Right renal cortex interstitium (tissue), 3 donors: ENCODE results near the gene LRG1. TPM values are rescaled to one million over a fixed set of nuclear protein-coding genes. Genes with fewer than 3 reads are reported as not detected.
"Not testable (repeated sequence)": the region's sequence is repeated elsewhere in the genome, so short reads cannot be mapped to it uniquely, and the experiment has no call there.

Source experiments
- DNase-seq, 3 donors: peaks; one replicate each; pipeline ENCODE4 v3.0.0-alpha.2; 2013; ENCODE audit warnings: low read depth in 3 of 3, low spot score in 2 of 3
- polyA plus RNA-seq, 3 donors: library from polyadenylated mRNA; unstranded; fragments of 120-200 nt; gene quantifications; one replicate each; pipeline ENCODE4 v1.2.1, GENCODE V29; 2013; ENCODE audit not compliant: insufficient read length in 3 of 3

LRG1 gene
- polyA plus RNA-seq, 3 donors = 0.44 to 0.65 (median 0.57) TPM

GRCh38 chr19:4531562-4532165 lies 8.2 kb downstream of the LRG1 start:
- no peak for DNase-seq

DNA sequence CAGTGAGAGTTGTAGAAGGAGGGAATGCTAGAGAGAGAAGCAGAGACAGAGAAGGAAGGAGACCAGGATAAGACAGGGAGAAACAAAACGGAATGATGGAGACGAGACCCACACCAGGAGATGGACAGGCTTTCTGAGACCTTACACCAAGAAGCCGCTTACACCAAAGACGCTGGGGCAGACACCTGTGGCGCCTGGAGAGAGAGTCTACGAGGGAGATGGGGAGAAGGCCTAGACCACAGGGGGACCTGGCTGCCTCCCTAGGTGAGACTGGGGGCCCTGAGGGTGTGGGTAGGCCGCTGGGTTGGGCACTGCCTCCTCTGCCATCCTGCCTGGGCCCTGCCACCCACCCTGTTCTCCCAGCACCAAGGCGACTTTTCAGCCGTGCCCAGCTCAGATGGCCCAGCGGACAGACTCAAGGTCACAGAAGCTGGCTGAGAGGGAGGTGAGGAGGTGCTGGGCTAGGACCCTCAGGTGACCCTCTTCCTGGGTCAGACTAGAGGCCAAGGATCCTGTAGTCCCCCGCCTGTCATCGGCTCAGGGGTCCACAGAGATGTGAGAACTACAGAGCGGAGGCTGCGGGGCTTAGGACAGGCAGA lies 9.8 kb downstream of the LRG1 start:
- no peak for DNase-seq

- DNase-seq = no peak
These were observed 11.0 kb downstream of the LRG1 start for GRCh38 chr19:4528843-4529242.

DNA sequence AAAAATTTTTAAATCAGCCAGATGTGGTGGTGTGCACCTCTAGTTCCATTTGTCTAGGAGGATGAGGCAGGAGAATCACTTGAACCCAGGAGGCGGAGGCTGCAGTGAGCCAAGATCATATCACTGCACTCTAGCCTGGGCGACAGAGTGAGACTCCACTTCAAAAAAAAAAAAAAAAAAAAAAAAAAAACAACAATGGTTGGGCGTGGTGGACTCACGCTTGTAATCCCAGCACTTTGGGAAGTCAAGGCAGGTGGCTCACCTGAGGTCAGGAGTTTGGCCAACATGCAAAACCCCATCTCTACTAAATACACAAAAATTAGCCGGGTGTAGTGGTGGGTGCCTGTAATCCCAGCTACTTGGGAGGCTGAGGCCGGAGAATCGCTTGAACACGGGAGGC lies 12.5 kb downstream of the LRG1 start:
- not testable (repeated sequence) for DNase-seq

DNA sequence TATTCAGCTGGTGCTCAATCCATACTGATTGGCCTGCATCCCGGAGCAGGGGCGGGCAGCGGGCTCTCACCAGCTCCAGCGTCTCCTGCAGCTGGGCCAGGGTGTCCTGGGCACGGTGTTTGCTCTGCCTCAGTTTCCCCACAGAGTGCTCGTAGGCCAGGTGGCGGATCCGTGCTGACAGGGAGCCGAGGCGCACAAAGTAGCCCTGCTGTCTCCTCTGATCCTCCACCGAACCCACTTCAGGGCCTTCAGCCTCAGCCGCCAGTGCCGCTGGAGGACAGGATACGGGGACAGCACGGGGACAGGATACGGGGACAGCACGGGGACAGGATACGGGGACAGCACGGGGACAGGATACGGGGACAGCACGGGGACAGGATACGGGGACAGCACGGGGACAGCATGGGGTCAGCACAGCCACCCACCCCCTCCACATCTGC lies 14.3 kb downstream of the LRG1 start:
- no peak for DNase-seq

DNA sequence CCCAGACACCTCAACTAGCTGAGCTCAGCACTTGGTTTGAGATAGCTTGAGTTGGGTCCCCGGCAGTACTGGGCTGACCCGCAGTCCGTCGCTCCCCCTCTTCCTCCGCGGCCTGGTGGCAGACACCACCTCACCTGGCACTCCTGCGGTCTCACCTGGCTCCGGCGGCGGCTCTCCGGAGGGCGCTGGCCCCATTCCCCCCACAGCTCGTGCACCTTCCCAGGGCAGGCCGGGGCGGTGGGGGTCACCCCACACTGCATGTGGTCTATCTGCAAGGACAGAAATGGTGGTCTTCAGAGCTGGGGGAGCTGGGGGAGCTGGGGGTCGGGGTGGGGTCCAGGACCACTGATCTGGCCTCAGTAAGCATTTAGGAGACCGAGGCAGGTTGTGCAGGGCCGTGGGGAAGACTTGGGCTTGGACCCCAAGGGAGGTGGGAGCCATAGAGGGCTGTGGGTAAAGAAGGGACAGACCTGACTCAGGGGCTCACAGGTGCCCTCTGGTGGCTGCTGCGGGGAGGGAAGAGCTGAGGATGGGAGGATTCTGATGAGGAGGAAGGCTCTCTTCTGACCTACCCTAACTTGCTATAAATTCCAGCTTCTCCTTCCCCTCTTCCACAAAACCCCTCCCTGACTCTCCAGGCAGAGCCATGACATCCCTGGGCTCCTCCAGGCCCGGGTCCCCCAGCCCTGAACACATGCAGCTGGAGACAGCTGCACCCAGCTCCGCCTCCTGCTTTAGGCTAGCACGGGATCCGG lies 14.9 kb downstream of the LRG1 start:
- no peak for DNase-seq

DNA sequence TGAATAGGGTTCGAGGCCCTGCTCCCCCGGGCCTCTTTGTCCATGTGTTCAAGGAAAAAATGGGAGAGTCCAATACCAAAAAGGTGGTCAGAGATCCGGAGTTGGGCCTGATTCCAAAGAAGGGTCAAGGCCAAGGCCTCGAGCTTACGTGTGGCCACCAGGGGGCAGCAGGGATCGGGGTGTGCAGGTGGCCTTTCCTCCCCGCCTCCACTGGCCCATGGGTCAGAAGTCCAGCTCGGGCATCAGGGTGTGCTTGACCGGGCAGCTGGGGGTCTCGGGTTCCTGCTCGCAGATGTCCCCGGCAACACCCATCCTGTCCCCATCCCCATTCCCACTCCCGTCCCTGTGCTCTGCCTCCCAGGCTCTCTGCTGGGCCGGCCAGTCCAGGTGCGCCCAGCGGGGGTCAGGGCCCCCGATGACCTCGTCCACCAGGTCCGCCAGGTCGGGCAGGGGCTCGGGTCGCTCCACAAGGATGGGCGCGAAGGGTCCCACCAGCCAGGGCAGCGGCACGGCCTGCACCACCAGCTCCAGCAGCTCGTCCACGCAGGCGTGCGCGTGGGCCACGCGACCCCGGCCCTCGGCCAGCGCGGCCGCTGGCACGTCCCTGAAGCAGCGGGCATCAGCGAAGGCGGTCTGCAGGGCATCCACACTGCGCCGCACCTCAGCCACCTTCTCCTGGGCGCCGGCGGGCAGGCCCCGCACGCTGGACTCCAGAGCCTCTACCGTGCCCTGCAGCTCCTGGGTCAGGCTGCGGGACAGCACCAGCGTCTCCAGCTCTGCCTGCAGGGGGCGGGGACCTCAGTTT lies 16.3 kb downstream of the LRG1 start:
- no peak for DNase-seq

DNA sequence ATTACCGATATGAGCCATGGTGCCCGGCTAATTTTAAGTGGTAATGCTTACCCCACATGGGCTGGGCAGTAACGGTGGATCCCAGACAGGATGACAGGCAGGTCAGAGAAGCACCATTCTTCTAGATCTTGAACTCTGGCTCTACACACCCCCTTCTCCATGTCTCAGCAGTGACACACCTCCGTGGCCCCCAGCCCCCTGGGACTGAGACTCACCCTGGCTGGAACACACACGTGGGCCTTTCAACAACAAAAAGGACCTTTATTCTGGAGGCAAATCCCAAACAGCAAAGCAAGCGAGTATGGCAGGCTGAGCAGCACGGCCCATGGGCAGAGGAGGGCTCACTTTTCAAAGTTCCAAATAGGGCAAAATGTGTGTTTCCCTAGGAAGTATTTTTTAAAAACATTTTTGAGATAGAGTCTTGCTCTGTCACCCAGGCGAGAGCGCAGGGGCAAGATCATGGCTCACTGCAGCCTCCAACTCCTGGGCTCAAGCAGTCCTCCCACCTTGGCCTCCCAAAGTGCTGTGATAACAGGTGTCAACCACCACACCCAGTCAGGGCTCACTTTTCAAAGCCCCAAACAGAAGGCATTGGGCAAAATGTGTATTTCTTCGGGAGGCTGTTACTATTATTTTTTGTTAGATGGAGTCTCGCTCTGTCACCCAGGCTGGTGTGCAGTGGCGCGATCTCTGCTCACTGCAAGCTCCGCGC lies 17.4 kb downstream of the LRG1 start:
- DNase-seq = no peak

GRCh38 chr19:4521888-4522242 lies 18.0 kb downstream of the LRG1 start:
- DNase-seq = no peak

DNA sequence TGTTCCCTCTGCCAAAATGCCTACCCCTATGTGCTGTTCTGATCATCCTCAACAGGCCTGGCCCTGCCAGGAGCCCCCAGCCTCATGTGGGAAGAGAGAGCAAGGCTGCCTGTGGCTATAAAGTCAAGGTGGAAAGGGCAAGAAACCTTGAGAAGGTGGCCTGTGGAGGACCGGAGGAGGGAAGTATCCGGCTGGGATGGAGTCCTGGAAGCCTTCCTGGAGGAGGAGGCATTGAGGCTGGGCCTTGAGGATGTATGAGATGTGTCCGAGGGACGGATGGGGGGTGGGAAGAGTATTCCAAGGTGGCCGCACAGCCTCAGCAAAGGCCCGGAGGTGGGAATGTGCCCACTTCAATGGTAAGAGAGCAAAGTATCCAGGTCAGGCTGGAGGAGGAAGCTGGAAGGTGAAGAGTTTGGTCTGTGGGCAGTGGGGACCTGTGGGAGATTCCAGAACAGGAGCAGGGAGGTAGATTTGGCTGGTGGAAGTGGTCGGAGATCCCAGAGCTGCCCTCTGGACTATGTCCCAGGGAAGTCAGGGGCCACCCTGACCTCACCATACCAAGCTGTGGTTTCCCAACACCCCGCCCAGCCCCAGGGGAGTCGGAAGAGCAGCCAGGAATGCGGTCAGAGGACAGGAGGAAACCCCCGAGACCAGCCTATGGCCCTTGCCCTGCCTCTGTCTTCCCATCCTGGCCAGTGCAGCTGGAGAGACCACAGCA lies 18.5 kb downstream of the LRG1 start:
- DNase-seq = no peak

DNA sequence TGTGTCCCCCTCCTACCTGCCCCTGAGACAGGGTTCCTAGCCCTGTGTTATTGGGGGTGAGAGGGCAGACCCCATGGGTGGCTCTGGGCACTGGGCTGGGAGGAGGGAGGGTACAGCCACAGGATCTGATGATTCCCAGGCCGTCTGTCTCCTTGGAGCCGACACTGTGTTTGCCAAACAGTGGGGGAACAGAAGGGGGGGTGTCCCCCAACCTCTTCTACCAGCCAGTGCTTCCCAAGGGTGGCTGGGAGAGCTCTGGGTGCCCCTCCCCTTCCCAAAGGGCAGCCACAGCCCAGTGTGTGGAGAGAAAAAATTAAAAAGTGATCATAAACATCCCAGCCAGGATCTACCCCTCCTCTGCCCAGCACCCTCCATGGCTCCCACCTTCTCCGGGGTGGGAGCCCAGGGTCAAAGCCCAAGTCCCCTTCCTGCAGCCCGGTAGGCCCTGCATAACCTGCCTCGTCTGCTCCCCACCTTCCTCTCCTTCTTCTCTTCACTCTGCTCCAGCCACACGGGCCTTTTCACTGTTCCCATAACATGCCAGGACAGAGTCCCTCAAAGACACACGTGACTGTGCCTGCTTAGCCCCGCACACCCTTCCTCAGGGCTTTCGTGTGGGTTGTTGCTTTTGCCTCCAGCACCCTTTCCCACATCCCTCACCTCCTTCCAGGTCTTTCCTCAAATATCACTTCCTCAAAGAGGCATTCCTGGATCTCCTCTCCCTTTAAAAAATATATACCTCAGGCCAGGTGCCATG lies 20.1 kb downstream of the LRG1 start:
- DNase-seq = no peak

DNA sequence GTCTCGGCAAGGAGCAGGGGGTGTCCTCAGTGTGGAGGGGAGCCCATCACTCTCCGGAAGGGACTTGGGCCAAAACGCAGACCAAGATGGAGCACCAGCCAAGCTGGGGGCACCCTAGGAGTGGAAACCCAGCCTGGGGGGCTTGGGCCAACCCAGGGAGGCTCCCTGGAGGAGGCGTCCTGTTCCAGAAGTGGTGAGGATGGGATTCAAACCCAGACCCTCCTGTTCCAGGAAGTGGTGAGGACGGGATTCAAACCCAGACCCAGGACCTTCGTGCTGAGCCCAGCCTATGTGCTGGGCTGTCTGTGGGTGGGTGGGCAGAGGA lies 20.7 kb downstream of the LRG1 start:
- DNase-seq = no peak

DNA sequence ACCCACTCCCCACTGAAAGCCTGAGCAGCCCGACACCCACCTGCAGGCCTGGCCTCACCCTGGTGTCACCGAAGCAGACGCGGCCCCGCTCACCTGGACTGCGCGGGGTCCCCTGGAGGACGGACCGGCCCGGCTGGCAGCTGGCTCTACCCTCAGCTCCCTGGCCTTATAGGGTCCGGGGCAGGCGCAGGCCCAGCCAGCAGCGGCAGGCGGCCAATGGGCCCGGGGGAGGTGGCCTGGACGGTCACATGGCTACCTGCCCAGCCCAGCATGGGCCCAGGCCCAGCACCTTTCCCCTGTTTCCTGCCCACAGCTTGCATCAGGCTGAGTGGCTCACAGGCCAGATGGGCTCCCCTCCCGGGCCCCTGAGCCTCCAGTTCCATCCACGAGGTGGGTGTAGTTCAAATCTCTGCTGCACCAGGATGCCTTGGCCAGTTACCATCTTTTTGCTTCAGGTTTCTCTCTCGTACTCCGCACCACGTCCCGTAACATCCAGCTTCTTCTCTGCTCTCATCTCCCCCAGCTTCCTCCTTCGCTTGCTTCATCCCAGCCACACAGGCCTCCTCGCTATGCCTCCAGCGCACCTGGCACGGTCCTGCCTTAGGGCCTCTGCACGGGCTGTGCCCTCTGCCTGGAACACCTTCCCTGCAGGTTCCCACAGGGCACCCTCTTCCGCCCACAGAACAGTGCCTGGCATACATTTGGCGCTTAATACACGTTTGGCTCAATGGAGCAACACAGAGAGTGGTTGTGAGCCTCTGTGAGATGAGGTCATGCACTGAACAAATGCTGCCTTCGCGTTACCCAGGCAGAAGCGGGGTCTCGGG lies 21.3 kb downstream of the LRG1 start, which contains the start of gene PLIN4:
Gene PLIN4 (minus strand): TSS at position 142 of the 827 bp plus-strand sequence. CDS start 214 bp downstream, outside the sequence.
- no peak for DNase-seq

- no peak for DNase-seq
These were observed 22.3 kb downstream of the LRG1 start for GRCh38 chr19:4517451-4518057.

DNA sequence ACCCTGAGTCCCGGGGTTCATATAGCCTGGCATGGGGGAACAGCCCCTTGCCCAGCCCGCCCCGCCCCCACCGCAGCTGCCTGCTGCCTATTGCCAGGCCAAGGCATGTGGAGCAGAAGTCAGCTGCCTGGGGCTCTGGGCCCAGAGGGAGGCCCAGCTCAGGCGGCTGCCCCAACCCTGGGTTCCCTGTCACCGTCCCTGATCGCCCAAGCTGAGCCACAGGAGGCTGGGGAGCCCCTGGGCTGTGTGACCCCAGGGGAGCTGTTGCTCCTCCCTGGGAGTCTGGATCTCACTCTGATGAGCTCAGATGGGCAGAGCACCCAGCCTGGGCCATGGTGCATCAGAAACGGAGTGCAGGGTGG lies 22.9 kb downstream of the LRG1 start:
- no peak for DNase-seq

DNA sequence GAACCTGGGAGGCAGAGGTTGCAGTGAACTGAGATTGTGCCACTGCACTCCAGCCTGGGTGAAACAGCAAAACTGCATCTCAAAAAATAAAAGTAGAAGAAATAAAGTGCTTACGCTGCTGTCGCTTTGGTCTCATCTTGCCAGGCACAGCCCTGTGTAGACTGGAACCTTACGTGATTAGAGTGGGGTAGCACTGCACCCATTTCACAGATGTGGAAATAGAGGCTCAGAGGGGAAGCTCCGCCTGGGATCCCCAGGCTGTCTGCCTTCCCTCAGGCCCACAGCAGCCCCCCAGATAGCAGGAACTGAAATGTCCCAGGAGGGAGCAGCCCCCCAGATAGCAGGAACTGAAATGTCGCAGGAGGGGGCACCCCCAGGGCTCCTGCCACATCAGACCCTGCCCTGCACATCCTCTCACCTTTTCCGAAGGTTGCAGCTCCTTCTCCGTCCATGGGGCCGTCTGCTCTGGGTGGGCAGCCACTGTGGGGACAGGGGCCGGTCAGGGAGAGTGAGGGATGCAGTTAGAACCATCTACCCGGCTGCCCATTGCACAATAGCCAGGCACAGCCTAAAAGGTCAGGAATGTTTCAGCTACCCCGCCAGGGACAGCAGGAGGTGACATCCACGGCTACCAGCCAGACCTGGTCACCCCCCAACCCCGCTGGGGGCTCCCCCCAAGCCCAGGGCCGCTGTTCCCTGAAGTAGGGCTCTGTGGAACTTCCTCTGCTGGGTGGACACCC lies 23.5 kb downstream of the LRG1 start:
- no peak for DNase-seq

DNA sequence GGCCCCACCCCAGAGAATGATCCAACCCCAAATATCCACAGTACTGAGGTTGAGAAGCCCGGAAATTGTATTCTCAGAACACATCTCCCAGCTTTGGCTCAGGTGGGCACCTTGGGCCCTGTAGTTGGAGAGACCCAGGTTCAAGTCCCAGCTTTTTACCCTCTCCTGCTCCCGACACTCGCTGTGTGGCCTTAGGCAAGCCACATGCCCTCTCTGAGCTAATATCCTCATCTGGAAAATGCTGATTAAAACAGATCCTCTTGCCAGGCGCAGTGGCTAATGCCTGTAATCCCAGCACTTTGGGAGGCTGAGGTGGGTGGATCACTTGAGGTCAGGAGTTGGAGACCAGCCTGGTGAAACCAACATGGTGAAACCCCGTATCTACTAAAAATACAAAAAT lies 24.1 kb downstream of the LRG1 start:
- DNase-seq = no peak
